A673 (cell line): ENCODE data around the gene MRGPRE.

Experiments used
- EZH2 ChIP-seq: fragments of 200-600 bp; sonication (generic); IDR thresholded peaks from 2 replicates; pipeline ENCODE4 v1.6.1; 2017; ENCODE audit warnings: borderline replicate concordance, low read depth, mild to moderate bottlenecking, mixed read lengths, antibody characterized with exemption, low read length; ENCODE audit not compliant: poor library complexity, severe bottlenecking
- TF ChIP-seq, protein P1 (sequence below): fragments of 300-800, 200-600 bp; sonication (generic); conservative IDR thresholded peaks from 2 replicates; pipeline ENCODE4 v1.5.1; 2017; ENCODE audit warnings: low read depth, mild to moderate bottlenecking, antibody characterized with exemption, low read length, moderate library complexity, mixed read lengths

DNA sequence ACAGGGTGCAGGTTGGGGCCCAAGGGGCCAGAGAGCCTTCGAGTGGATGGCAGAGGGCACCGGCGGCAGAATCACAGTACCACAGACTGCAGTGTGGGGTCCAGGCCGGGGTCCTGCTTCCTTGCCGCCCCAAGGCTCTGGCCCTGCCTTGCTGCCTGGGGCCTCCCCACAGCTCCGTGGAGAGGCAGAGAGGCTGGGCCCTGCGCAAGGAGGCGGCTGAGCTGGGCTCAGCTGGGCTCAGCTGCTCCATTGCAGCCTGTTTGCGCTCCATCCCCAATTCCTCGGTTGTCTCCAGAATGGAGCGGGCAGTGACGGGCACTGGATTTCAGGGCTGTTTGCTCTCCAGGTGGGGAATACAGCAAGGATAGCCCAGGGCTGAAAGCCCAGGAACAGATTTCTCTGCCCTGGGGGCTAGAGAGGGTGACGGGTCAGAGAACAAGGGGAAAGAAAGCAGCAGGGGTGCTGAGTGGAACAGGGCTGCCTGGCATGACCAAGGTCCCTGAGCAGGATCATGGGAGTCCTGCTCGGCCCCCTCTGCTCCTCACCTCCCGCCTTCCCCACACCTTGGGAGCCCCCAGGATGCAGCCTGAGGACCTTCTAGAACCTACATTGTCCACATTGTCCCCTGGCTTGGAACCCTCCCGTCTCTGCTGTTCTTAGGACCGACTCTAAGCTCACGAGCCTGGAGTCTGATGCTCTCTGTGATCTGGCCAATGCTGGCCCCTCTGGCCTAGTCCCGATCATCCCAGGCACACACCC, 32.5 kb downstream of the MRGPRE start:
- TF ChIP-seq, protein P1, sequence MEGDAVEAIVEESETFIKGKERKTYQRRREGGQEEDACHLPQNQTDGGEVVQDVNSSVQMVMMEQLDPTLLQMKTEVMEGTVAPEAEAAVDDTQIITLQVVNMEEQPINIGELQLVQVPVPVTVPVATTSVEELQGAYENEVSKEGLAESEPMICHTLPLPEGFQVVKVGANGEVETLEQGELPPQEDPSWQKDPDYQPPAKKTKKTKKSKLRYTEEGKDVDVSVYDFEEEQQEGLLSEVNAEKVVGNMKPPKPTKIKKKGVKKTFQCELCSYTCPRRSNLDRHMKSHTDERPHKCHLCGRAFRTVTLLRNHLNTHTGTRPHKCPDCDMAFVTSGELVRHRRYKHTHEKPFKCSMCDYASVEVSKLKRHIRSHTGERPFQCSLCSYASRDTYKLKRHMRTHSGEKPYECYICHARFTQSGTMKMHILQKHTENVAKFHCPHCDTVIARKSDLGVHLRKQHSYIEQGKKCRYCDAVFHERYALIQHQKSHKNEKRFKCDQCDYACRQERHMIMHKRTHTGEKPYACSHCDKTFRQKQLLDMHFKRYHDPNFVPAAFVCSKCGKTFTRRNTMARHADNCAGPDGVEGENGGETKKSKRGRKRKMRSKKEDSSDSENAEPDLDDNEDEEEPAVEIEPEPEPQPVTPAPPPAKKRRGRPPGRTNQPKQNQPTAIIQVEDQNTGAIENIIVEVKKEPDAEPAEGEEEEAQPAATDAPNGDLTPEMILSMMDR, result no peak
- no peak for TF ChIP-seq EZH2
